HG03571 (cell line): ENCODE measurements around the gene KIAA1614.
"Not testable (repeated sequence)": the region's sequence is repeated elsewhere in the genome, so short reads cannot be mapped to it uniquely, and the experiment has no call there.

Experiments used
- ATAC-seq: cut with Tn5 transposase; IDR thresholded peaks from one replicate; pipeline ENCODE4 v1.9.1; 2021; ENCODE audit not compliant: unreplicated experiment

Gene KIAA1614

GRCh38 chr1:180959620-180960019 is 46.9 kb downstream of the KIAA1614 start:
- not testable (repeated sequence) for ATAC-seq

GRCh38 chr1:180961622-180962021 is 48.9 kb downstream of the KIAA1614 start:
- no peak for ATAC-seq

- ATAC-seq, result no peak
Measured at GRCh38 chr1:180962178-180962577, 49.5 kb downstream of the KIAA1614 start.

- no peak for ATAC-seq
Measured at GRCh38 chr1:180964056-180964455, 51.4 kb downstream of the KIAA1614 start.

GRCh38 chr1:180964595-180964994 is 51.9 kb downstream of the KIAA1614 start:
- no peak for ATAC-seq

- no peak for ATAC-seq
Measured at GRCh38 chr1:180966312-180966711, 53.6 kb downstream of the KIAA1614 start.

- ATAC-seq, result no peak
Measured at GRCh38 chr1:180966744-180967536, 54.2 kb downstream of the KIAA1614 start.

- no peak for ATAC-seq
Measured at GRCh38 chr1:180967558-180967957, 54.9 kb downstream of the KIAA1614 start.

- ATAC-seq, result not testable (repeated sequence)
Measured at GRCh38 chr1:180968834-180969233, 56.1 kb downstream of the KIAA1614 start.

- ATAC-seq, result no peak
Measured at GRCh38 chr1:180969434-180969833, 56.7 kb downstream of the KIAA1614 start.

- ATAC-seq, result no peak
Measured at GRCh38 chr1:180970333-180971079, 57.8 kb downstream of the KIAA1614 start.

GRCh38 chr1:180971273-180971997 is 58.7 kb downstream of the KIAA1614 start:
- no peak for ATAC-seq

GRCh38 chr1:180973369-180973768 is 60.7 kb downstream of the KIAA1614 start:
- no peak for ATAC-seq

GRCh38 chr1:180974236-180974635 is 61.5 kb downstream of the KIAA1614 start:
- ATAC-seq, result no peak

- ATAC-seq, result no peak
Measured at GRCh38 chr1:180975551-180975950, 62.9 kb downstream of the KIAA1614 start.

- no peak for ATAC-seq
Measured at GRCh38 chr1:180976191-180976590, 63.5 kb downstream of the KIAA1614 start.

- ATAC-seq, result no peak
Measured at GRCh38 chr1:180976732-180977357, 64.1 kb downstream of the KIAA1614 start.

- ATAC-seq, result peak; percentile 80
Measured at GRCh38 chr1:180981596-180982387, 69.1 kb downstream of the KIAA1614 start.

GRCh38 chr1:180982422-180982821 is 69.7 kb downstream of the KIAA1614 start:
- ATAC-seq, result no peak

GRCh38 chr1:180988253-180988752 is 75.6 kb downstream of the KIAA1614 start:
- no peak for ATAC-seq
